Duodenal mucosa (tissue), 2 donors: ENCODE results near the gene IL1F10.

ENCODE experiments used
- H3K27ac ChIP-seq: one replicate; pipeline ENCODE4 v1.7.0; 2013; ENCODE audit warnings: low read depth, low read length
- H3K27me3 ChIP-seq, 2 donors: one replicate each; pipeline ENCODE4 v1.7.0; 2013; ENCODE audit warnings: low read length in 2 of 2, control low read depth in 1 of 2; ENCODE audit not compliant: insufficient read depth in 2 of 2, control insufficient read depth in 1 of 2
- H3K36me3 ChIP-seq, 2 donors: one replicate each; pipeline ENCODE4 v1.7.0; 2013; ENCODE audit warnings: low read length in 2 of 2, control low read depth in 1 of 2; ENCODE audit not compliant: insufficient read depth in 2 of 2, control insufficient read depth in 1 of 2
- H3K4me1 ChIP-seq, 2 donors: one replicate each; pipeline ENCODE4 v1.7.0; 2013; ENCODE audit warnings: low read length in 2 of 2, control low read depth in 1 of 2; ENCODE audit not compliant: insufficient read depth in 2 of 2, control insufficient read depth in 1 of 2
- H3K4me3 ChIP-seq, 2 donors: one replicate each; pipeline ENCODE4 v1.7.0; 2013; ENCODE audit warnings: low read length in 2 of 2, low read depth in 1 of 2
- H3K9ac ChIP-seq, 2 donors: one replicate each; pipeline ENCODE4 v1.7.0; 2013; ENCODE audit warnings: low read length in 2 of 2, low read depth in 1 of 2
- H3K9me3 ChIP-seq, 2 donors: one replicate each; pipeline ENCODE4 v1.7.0; 2013; ENCODE audit warnings: low read length in 2 of 2, control low read depth in 1 of 2; ENCODE audit not compliant: control insufficient read depth in 1 of 2

IL1F10 gene

GRCh38 chr2:113039158-113039557 lies 28.6 kb upstream of the IL1F10 start:
- Histone ChIP-seq H3K27me3 (peaks cover 0 to 7% of the 10 kb centered on the region in 2 donors), H3K4me1 (peaks cover 7 to 12% of the 10 kb centered on the region in 2 donors), H3K4me3 (no peak overlapping the region), H3K27ac (no peak overlapping the region), H3K9ac (no peak overlapping the region), H3K9me3 (no peaks in the 10 kb centered on the region), H3K36me3 (no peaks in the 10 kb centered on the region)

- Histone ChIP-seq H3K9me3 (no peaks in the 10 kb centered on the region), H3K27me3 (peaks cover 0 to 4% of the 10 kb centered on the region in 2 donors), H3K4me1 (peaks cover 7 to 12% of the 10 kb centered on the region in 2 donors), H3K4me3 (no peak overlapping the region), H3K9ac (no peak overlapping the region), H3K27ac (no peak overlapping the region), H3K36me3 (no peaks in the 10 kb centered on the region)
These were observed 28.1 kb upstream of the IL1F10 start for GRCh38 chr2:113039719-113040118.

GRCh38 chr2:113041871-113042270 lies 25.9 kb upstream of the IL1F10 start:
- H3K9me3 ChIP-seq = no peaks in the 10 kb centered on the region
- no peaks in the 10 kb centered on the region for H3K27me3 ChIP-seq
- no peak overlapping the region for H3K9ac ChIP-seq
- H3K4me1 ChIP-seq = peaks cover 7 to 12% of the 10 kb centered on the region in 2 donors
- H3K27ac ChIP-seq = no peak overlapping the region
- no peak overlapping the region for H3K4me3 ChIP-seq
- H3K36me3 ChIP-seq = no peaks in the 10 kb centered on the region

- no peak overlapping the region for H3K27ac ChIP-seq
- no peaks in the 10 kb centered on the region for H3K36me3 ChIP-seq
- H3K9ac ChIP-seq = no peak overlapping the region
- no peaks in the 10 kb centered on the region for H3K4me1 ChIP-seq
- H3K4me3 ChIP-seq = no peak overlapping the region
- no peaks in the 10 kb centered on the region for H3K27me3 ChIP-seq
- no peaks in the 10 kb centered on the region for H3K9me3 ChIP-seq
These were observed 21.3 kb upstream of the IL1F10 start for GRCh38 chr2:113046465-113046864.

- H3K4me1 ChIP-seq = peaks cover 0 to 10% of the 10 kb centered on the region in 2 donors
- no peak overlapping the region for H3K27ac ChIP-seq
- H3K9me3 ChIP-seq = peaks cover 3 to 9% of the 10 kb centered on the region in 2 donors
- no peak overlapping the region for H3K4me3 ChIP-seq
- H3K9ac ChIP-seq = no peak overlapping the region
- no peaks in the 10 kb centered on the region for H3K27me3 ChIP-seq
- no peaks in the 10 kb centered on the region for H3K36me3 ChIP-seq
These were observed 16.6 kb upstream of the IL1F10 start for GRCh38 chr2:113050921-113051895.

DNA sequence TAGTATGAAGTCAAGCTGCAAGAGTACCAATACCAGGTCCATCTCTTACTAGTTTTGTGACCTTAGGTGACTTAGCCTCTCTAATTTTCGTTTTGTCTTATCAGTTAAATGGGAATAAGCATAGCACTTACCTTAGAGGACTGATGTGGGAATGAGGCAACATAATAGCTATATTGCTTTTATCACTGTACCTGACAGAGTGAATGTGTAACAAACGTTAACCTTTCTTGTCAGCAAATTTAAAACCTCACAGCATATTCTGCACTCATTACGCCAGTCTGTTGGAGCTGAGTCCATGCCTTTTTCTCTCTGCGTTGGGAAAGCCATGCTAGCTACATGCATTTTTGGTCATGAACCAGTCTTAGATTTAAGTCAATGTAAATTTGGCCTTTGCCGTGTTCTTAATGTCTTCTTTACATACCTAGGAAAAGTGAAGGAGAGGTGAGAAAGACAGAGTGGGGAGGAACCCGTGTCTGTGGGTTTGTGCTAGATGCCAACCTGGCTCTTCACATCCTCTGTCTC lies 15.3 kb upstream of the IL1F10 start, which contains the start of gene IL36B:
TSS of gene IL36B (minus strand) at position 472 of the 522 bp plus-strand sequence.
- peaks cover 0 to 10% of the 10 kb centered on the region in 2 donors for H3K4me1 ChIP-seq
- peaks cover 3 to 9% of the 10 kb centered on the region in 2 donors for H3K9me3 ChIP-seq
- H3K36me3 ChIP-seq = no peaks in the 10 kb centered on the region
- no peak within 1 kb of the TSS for H3K9ac ChIP-seq
- no peak within 1 kb of the TSS for H3K4me3 ChIP-seq
- no peaks in the 10 kb centered on the region for H3K27me3 ChIP-seq
- H3K27ac ChIP-seq = no peak within 1 kb of the TSS

DNA sequence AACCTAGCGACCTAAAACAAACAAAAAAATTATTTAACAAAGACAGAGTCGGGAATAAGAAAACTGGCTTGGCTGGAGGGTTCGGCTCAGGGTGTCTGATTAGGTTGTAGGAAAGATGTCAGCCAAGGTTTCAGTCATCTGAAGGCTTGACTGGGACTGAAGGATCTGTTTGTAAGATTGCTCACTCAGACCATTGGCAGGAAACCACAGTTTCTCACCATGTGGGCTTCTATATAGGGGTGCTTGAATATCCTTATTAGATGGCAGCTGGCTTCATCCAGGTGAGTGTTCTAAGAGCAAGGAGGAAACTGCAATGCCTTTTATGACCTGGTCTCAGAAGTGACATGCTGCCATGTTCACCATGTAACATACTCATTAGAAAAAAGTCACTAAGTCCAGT lies 14.1 kb upstream of the IL1F10 start:
- peaks cover 3 to 9% of the 10 kb centered on the region in 2 donors for H3K9me3 ChIP-seq
- H3K36me3 ChIP-seq = no peaks in the 10 kb centered on the region
- H3K4me3 ChIP-seq = no peak overlapping the region
- H3K27ac ChIP-seq = no peak overlapping the region
- no peaks in the 10 kb centered on the region for H3K27me3 ChIP-seq
- peaks cover 0 to 10% of the 10 kb centered on the region in 2 donors for H3K4me1 ChIP-seq
- no peak overlapping the region for H3K9ac ChIP-seq

GRCh38 chr2:113054066-113054465 lies 13.7 kb upstream of the IL1F10 start:
- no peaks in the 10 kb centered on the region for H3K36me3 ChIP-seq
- H3K9ac ChIP-seq = no peak overlapping the region
- H3K4me3 ChIP-seq = no peak overlapping the region
- no peaks in the 10 kb centered on the region for H3K27me3 ChIP-seq
- H3K27ac ChIP-seq = no peak overlapping the region
- H3K9me3 ChIP-seq = peaks cover 3 to 9% of the 10 kb centered on the region in 2 donors
- peaks cover 0 to 10% of the 10 kb centered on the region in 2 donors for H3K4me1 ChIP-seq

DNA sequence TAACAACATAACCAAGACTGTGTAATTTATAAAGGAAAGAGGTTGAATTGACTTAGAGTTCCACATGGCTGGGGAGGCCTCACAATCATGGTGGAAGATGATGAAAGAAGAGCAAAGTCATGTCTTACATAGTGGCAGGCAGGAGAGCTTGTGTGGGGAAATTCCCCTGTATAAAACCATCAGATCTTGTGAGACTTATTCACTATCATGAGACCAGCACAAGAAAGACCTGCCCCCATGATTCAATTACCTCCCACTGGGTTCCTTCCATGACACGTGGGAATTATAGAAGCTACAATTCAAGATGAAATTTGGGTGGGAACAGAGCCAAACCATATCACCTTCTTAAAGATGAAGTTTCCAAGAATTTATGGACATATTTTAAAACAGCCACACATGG lies 11.2 kb upstream of the IL1F10 start:
- no peaks in the 10 kb centered on the region for H3K36me3 ChIP-seq
- H3K4me3 ChIP-seq = no peak overlapping the region
- H3K9ac ChIP-seq = no peak overlapping the region
- H3K4me1 ChIP-seq = peaks cover 0 to 10% of the 10 kb centered on the region in 2 donors
- H3K27ac ChIP-seq = no peak overlapping the region
- H3K27me3 ChIP-seq = no peaks in the 10 kb centered on the region
- peaks cover 3 to 9% of the 10 kb centered on the region in 2 donors for H3K9me3 ChIP-seq

DNA sequence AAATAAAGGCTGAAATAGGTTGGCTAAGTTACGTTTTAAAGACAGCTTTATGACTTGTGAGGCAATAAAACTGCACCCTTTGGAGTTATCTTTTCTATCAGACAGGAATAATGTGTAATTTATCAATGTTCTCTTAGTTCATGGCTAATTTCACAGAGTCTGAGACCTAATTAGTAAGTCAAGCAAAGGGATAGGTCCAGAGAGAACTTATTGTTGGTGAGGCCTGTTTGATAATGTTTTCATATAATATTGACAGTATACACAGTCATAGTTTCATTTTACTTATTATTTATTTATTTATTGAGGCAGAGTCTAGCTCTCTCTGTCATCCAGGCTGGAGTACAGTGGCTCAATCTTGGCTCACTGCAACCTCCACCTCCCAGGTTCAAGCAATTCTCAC lies 10.7 kb upstream of the IL1F10 start:
- Histone ChIP-seq H3K27me3 (no peaks in the 10 kb centered on the region), H3K36me3 (no peaks in the 10 kb centered on the region), H3K4me1 (peaks cover 0 to 10% of the 10 kb centered on the region in 2 donors), H3K4me3 (no peak overlapping the region), H3K27ac (no peak overlapping the region), H3K9me3 (peaks cover 3 to 9% of the 10 kb centered on the region in 2 donors), H3K9ac (no peak overlapping the region)
